Measurements from ENCODE around the gene ZDHHC1. TPM values are rescaled to one million over a fixed set of nuclear protein-coding genes. Genes with fewer than 3 reads are reported as not detected.

ZDHHC1 gene
- total RNA-seq, 1 experiment from 2014 or later = 13.5 TPM

DNA sequence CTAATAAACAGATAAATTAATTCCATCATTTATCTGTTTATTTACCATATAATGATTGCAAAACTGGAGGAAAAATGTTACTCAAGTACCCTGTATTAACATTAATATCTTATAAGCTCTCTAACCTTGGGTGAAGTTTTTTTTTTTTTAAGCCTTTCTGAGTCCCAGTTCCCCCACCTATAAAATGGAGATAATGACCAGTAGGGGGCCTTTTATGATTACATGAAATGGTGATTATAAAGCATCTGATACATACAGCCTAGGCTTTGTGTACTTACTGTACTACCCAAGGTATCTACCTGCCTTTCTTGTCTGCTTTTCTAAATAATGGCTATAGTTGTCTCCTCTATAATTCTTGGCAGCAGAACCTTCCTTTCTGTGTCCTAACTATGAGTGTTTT, 67.1 kb downstream of the ZDHHC1 start:
- peak; percentile 21 for DNase-seq (ENCODE audit: low read depth)
- in situ Hi-C loops (cut with HindIII; ENCODE audit: low pct_unique_long_range_greater_than_20kb, low sequenced_read_pairs) = no loop called here

DNA sequence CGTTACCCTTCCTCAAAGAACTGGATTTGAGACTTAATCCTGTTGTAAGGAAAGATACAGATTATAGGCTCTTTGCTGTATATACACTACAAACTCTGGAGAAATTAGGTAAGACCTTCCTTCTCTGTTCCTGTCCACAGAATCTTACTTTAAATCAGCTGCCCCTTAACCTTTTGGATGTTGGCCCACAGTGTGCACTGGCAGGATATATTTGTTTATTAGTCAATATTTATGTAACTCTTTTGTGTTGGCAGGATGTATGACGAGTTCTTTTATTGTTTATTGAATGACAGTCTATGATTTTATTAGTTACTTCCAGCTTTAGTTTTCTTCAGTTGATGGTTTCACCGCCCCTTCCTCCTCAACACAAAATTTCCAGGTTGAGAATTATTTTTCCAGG, 69.9 kb downstream of the ZDHHC1 start:
- no peak for DNase-seq (ENCODE audit: low read depth)
- in situ Hi-C loops (cut with HindIII; ENCODE audit: low pct_unique_long_range_greater_than_20kb, low sequenced_read_pairs) = no loop called here

DNA sequence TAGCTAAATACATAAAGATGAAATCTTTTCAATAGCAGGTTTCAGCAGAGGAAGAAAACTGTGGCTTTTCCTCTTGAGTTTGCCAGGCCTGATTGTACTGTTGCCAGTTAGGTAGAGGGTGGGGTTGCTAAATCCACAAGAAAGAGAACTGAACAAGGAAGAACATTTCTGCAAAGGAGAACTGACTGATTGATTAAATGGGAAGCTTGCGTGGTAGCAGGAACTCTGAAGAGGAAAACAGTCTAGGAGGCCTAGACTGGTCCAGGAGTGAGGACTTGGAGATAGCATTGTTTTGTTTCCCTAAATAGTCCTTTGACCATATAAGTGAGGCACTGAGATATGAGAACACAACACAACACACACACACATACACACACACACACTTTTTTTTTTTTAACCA, 70.9 kb downstream of the ZDHHC1 start:
- in situ Hi-C loops (cut with HindIII; ENCODE audit: low pct_unique_long_range_greater_than_20kb, low sequenced_read_pairs) = no loop called here
- DNase-seq (ENCODE audit: low read depth) = no peak

Other genes with a start within 250 kb of the ZDHHC1 start
- 114 and 120 TPM in 2 replicates for gene NOL3, start 245.9 kb downstream of the ZDHHC1 start, total RNA-seq (2014; rRNA removed; shearing (Covaris generic); ENCODE audit: low replicate concordance)
- 10.1 and 25.8 TPM in 2 replicates for gene MATCAP1, start 232.5 kb downstream of the ZDHHC1 start, total RNA-seq (2014; rRNA removed; shearing (Covaris generic); ENCODE audit: low replicate concordance)
- not detected in 2 replicates for gene EXOC3L1, start 226.3 kb downstream of the ZDHHC1 start, total RNA-seq (2014; rRNA removed; shearing (Covaris generic); ENCODE audit: low replicate concordance)
- 58.8 and 91.2 TPM in 2 replicates for gene E2F4, start 224.3 kb downstream of the ZDHHC1 start, total RNA-seq (2014; rRNA removed; shearing (Covaris generic); ENCODE audit: low replicate concordance)
- gene ELMO3, start 217.3 kb downstream of the ZDHHC1 start, total RNA-seq (2014; rRNA removed; shearing (Covaris generic); ENCODE audit: low replicate concordance) = 1.5 and 1.9 TPM in 2 replicates
- gene TMEM208, start 189.3 kb downstream of the ZDHHC1 start, total RNA-seq (2014; rRNA removed; shearing (Covaris generic); ENCODE audit: low replicate concordance) = 75.8 and 97.1 TPM in 2 replicates
- gene FHOD1, start 169.0 kb downstream of the ZDHHC1 start, total RNA-seq (2014; rRNA removed; shearing (Covaris generic); ENCODE audit: low replicate concordance) = 4.1 and 6.2 TPM in 2 replicates
- gene SLC9A5, start 167.5 kb downstream of the ZDHHC1 start, total RNA-seq (2014; rRNA removed; shearing (Covaris generic); ENCODE audit: low replicate concordance) = not detected in 2 replicates
- 20.5 and 21.2 TPM in 2 replicates for gene PLEKHG4, start 136.9 kb downstream of the ZDHHC1 start, total RNA-seq (2014; rRNA removed; shearing (Covaris generic); ENCODE audit: low replicate concordance)
- gene KCTD19, start 89.7 kb downstream of the ZDHHC1 start, total RNA-seq (2014; rRNA removed; shearing (Covaris generic); ENCODE audit: low replicate concordance) = 0.49 and 5.7 TPM in 2 replicates
- gene LRRC36, start 89.7 kb downstream of the ZDHHC1 start, total RNA-seq (2014; rRNA removed; shearing (Covaris generic); ENCODE audit: low replicate concordance) = 0.37 TPM in 1 of 2 replicates, not detected in the other
- 4.6 and 22.3 TPM in 2 replicates for gene TPPP3, start 23.0 kb downstream of the ZDHHC1 start, total RNA-seq (2014; rRNA removed; shearing (Covaris generic); ENCODE audit: low replicate concordance)
- gene HSD11B2, start 14.6 kb upstream of the ZDHHC1 start, total RNA-seq (2014; rRNA removed; shearing (Covaris generic); ENCODE audit: low replicate concordance) = not detected in 2 replicates
- 39.7 and 71.5 TPM in 2 replicates for gene ATP6V0D1, start 64.7 kb upstream of the ZDHHC1 start, total RNA-seq (2014; rRNA removed; shearing (Covaris generic); ENCODE audit: low replicate concordance)
- gene AGRP, start 67.1 kb upstream of the ZDHHC1 start, total RNA-seq (2014; rRNA removed; shearing (Covaris generic); ENCODE audit: low replicate concordance) = not detected in 2 replicates
- gene RIPOR1, start 112.4 kb upstream of the ZDHHC1 start, total RNA-seq (2014; rRNA removed; shearing (Covaris generic); ENCODE audit: low replicate concordance) = 3.4 and 11.0 TPM in 2 replicates
- gene CTCF, start 146.0 kb upstream of the ZDHHC1 start, total RNA-seq (2014; rRNA removed; shearing (Covaris generic); ENCODE audit: low replicate concordance) = 32.1 and 34.5 TPM in 2 replicates
- 1.1 TPM in 1 of 2 replicates, not detected in the other for gene CARMIL2, start 228.7 kb upstream of the ZDHHC1 start, total RNA-seq (2014; rRNA removed; shearing (Covaris generic); ENCODE audit: low replicate concordance)
- 20.7 and 33.9 TPM in 2 replicates for gene ACD, start 243.8 kb upstream of the ZDHHC1 start, total RNA-seq (2014; rRNA removed; shearing (Covaris generic); ENCODE audit: low replicate concordance)
- gene PARD6A, start 244.5 kb upstream of the ZDHHC1 start, total RNA-seq (2014; rRNA removed; shearing (Covaris generic); ENCODE audit: low replicate concordance) = 5.3 and 7.2 TPM in 2 replicates

Measured in Caki2 (cell line).